GM12892 (cell line): ENCODE measurements around the gene JMJD4.
"Not testable (repeated sequence)": the region's sequence is repeated elsewhere in the genome, so short reads cannot be mapped to it uniquely, and the experiment has no call there.

Source experiments
- POLR2A ChIP-seq: IDR thresholded peaks from 2 replicates; pipeline ENCODE4 v1.6.1; 2011; ENCODE audit warnings: low read depth, low read length, control low read depth
- POLR2AphosphoS5 ChIP-seq: IDR thresholded peaks from 2 replicates; pipeline ENCODE4 v1.6.1; 2011; ENCODE audit warnings: low read depth, low read length, control low read depth
- TAF1 ChIP-seq: IDR thresholded peaks from 2 replicates; pipeline ENCODE4 v1.6.1; 2011; ENCODE audit warnings: low read depth, mild to moderate bottlenecking, control low read depth, low read length, borderline replicate concordance

DNA sequence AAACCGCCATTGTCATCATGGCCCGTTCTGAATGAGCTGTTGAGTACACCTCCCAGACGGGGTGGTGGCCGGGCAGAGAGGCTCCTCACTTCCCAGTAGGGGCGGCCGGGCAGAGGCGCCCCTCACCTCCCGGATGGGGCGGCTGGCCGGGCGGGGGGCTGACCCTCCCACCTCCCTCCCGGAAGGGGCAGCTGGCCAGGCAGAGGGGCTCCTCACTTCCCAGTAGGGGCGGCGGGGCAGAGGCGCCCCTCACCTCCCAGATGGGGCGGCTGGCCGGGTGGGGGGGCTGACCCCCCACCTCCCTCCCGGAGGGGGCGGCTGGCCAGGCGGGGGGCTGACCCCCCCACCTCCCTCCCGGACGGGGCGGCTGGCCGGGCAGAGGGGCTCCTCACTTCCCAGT lies 24.6 kb downstream of the JMJD4 start:
- TF ChIP-seq POLR2A, TAF1, POLR2AphosphoS5: not testable (repeated sequence)
